NCI-H226 (cell line): ENCODE data around the gene P2RY14.

Experiments used
- DNase-seq: peaks from one replicate; pipeline ENCODE4 v3.0.0-alpha.2; 2015

Gene P2RY14

DNA sequence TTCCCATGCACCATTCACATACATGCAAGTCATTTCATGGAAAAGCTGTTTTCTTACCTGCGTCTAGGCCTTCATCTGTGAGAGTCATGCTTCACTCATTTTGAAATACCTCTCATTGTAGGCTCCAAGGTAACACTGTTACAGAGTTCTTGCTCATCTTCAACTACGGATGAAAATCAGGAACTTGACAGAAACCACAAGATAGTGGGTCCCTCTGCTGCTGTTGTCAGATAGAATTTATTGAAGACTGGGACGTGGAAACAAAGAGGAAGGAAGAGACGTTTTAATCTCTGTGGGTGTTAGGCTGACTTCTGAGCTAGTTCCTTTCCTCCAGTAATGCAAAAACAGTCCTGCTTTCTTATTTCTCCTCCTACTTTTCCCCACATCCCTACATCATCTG lies at the start of gene P2RY14:
Gene P2RY14 (minus strand): TSS at position 313 of the 400 bp plus-strand sequence. CDS start 64,226 bp downstream, outside the sequence.
- DNase-seq: no peak

DNA sequence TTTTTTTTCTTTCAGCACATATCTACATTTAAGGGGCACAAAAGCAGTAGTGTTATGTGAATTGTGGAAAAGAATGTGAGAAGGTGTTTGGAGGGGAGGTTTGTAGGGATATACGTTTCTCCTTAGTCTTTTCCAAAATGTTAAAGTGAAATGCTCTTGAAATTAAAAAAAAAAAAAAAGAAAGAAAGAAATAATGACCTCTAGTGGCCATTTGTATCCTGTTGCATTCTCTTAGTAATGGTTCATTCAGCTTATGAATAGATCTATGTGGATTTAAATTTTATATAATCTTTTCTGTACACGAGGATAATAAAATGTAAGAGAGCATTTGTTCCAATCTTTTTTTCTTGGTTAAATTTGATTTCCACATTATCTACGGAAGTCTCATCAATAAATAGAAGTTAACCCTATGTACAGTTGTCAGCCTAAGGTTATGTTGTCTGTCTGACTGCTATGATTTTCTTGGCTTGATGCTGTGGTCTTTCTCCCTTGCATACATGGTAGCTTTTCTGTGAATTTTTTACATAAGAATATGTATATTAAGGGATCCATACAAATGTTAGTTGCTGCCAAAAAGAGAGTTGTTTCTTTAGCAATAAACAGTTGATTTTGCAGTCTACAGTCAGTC lies 49.3 kb upstream of the P2RY14 start:
- no peak for DNase-seq

DNA sequence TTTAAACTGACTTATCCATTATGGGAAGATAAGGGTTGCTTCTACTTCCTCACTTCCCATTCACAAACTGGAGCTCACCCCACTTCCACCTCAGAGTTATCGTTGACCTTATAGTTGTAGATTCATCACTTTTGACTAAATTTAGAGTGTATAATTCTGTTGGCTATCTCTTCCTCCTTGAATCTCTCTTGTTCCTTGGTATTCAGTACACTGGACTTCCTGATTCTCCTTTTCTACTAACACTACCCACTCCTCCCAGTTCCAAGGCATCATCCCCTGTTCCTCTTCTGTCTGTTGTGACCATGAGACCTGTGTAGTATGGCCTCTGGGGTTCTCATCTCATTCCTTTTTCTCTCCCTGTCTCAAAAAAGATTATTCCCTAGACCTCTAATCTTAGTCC lies 44.2 kb upstream of the P2RY14 start:
- DNase-seq: no peak

DNA sequence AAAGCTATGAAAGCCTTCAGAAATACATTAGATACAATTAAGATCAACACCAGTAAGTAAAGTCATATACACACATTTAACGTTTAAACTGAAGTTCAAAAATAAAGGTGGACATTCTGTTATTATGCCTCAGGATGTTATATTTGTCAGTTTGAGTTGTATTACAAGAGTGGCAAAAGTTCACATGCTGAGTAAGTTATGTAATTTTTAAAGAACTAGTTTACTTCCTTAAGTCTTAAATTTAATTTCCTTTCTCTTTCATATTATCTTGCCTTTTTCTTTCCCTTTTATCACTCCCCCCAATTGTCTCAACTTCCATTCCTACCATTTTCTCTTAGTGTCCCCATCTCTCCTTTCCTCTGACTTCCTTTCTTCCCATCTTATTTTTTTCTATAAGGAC lies 43.2 kb upstream of the P2RY14 start:
- no peak for DNase-seq

DNA sequence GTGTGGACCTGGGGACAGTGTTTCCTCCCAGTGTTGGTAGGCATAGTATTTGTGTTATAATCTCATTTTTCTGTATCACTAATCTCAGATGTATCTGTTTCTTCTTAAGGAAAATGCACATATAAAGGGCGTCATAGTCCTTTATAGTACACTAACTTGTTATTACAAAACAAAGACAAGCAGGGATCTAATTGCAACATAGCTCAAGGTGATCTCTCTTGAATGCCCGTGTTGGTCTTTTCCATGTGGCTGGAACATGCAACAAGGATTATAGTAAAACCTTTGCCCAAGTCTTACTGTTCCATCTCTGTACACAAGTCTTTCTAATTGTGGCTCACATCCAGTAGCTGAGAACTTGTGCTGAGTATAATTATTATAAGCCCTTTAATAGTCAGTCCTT lies 41.8 kb upstream of the P2RY14 start:
- no peak for DNase-seq

DNA sequence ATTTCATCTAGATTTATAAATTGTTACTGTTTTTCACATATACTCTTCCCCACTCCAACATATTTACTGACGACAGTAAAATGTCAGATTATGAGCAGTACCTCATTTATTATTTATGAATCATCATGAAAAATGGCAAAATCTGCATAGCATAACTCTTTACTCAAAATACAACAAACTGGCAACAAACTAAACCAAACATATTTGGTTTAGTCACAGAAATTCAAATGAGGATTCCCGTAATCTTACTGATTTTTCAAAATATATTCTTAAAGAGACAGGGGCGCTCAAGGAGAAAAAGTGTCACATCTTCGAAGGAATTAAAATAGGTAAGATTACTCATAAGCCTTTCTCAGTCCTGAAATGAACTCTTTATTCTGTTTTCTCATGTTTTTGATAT lies 41.3 kb upstream of the P2RY14 start:
- DNase-seq: no peak

DNA sequence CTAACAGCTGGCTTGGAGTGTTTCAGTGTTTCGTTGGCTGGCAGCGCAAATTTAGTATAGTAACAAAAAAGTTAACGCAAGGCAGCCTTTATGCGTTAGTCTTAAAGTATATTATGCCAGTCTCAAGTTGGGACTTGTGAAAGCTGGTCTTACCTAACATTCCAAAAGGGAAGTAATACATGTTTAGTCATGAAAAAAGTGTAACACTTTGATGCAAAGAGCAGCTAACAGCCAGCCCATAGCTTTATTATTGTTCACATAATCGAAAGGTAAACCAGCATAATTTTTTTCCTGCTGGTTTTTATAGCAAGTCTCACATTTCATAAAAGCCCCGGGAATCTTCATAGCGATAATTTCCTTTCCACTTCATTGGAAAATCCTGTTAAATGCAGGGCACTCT lies 40.6 kb upstream of the P2RY14 start:
- no peak for DNase-seq

DNA sequence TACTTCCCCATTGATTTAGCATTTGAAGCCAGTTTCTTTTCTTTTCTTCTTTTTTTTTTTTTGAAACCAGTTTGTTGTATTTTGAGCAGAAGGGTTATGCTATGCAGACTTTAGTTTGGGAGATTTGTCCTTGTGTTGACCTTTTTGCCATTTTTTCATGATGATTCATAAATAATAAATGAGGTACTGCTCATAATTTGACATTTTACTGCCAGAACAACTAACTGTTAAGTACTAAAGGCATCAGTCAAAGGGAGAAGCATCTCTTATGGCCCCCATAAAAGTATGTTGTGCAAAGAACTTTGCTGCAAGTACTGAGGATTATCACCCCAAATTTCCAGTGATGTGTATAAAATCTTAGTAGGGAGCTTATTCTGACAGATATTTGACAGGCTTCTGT lies 40.0 kb upstream of the P2RY14 start:
- peak; percentile 21 for DNase-seq

DNA sequence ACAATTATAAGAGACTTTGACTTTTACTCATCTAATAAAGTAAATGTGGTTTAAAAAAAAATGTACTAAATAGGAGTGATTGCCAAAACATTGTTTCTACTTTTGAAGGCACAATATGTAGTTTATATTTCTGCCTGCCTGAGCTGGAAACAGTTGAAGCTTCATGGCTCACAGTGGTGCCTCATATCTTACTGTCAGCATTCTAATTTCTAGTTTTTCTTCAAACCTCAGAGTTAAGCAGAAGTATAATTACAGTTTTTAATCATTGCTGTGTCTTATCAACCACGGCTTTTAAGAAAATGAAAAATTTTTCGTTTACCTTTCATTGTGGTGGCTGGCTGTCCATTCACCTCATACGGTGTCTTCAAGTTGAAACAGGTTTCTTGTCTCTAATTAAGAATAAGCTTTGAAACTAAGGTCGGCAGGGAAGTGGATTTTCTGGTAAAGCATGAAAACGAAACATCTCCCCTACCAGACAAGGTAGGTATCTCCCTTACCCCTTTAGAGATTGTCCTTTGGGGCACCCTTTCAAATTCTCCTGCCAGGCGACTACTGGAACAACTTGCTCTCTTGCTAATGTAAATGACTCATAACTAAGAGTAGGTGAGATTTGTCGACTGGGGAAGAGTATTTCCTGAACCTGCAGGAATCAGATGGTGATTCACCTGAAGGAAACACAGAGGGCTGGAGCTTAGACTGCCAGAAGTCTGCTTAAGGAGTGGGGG lies 38.1 kb upstream of the P2RY14 start, which contains the start of gene GPR87:
Gene GPR87 (minus strand): TSS at position 554 of the 725 bp plus-strand sequence. CDS start 16,720 bp downstream, outside the sequence.
- DNase-seq: peak; percentile 82

DNA sequence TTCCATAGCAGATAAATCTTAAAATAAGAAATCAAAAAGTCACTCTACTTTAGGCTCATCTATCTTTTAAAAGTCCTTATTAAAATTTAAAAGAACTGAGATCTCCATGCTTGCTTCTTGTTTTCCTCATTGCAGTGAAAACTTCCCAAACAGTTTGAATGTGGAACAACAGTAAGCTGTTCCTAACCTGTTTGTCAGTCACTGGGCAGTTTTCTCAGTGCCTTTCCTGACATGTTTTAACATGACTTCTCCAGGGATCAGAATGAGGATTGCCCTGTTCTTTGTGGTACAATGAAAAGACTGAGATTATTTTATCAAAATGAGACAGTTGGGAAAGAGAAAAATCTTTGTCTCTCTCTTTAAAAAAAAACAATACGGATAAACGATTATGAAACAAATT lies 37.5 kb upstream of the P2RY14 start:
- DNase-seq: no peak

DNA sequence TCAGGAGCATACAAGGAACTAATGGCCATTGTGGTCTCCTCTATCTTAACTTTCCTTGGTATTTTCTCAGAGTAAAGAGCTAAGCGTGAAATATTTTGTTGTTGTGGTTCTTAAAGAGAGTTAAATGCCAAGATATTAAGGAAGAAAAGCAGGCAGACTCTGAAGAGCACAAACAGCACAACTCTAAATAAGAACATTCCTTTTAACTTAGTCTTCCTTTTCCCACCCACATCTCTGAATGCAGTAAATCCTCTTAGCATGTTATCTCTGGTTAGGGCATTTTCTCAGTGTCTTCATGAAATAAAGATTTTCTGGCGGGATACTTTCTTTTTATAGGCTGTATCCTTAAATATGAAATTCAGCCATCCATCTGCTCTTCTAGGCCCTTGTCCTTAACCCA lies 36.8 kb upstream of the P2RY14 start:
- peak; percentile 60 for DNase-seq

DNA sequence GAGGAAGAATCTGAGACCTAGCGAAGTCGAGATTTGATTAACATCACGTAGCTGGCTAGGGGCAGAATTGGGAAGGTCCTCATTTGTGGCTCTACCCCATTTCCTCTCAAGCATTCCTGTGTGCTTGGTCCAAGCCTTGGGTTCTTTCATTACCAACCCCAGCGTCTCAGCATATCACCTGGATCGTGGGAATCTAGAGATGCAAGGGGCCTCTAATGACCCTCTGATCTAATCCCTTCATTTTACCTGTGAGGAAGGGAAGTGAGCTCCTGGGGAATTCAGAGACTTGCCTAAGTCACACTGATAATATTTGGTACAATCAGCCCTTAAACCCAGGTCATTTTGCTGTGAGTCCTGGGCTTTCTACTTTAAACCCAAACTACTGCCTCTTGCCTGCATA lies 36.3 kb upstream of the P2RY14 start:
- DNase-seq: no peak

DNA sequence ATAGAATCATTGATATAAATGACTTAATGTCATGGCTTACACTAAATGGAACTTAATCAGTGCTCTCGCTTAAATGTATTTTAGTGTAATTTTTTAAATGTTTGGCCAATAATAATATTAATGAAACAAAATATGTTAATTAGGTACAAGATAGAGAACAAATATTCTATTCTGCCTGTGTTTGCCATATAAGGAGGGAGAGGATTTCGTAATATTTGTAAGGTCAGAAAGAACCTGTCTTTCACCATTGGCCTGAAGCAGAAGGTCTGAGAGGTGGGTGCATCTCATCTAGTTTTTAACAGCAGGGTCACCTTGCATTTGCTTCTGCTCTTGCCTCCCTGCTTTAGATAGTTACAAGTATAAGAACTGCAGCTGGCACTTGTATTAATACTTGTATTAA lies 35.8 kb upstream of the P2RY14 start:
- no peak for DNase-seq

DNA sequence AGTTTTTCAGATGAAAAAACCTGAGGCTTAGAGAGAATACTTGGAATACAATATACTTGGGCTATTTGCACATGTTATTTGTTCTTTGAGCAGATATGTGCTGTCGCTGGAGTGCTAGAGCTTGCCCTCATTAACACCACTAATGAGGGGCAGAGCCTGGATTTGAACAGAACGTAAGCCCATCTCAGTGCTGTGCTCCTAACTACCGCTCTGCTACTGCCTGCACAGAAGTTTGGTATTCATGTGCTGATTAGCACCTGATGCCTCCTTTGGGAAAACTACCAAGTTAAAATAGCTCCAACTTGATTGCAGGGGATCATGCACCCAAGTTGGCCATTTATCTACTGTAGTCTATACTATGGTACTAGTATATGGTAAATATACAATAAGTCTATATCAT lies 34.6 kb upstream of the P2RY14 start:
- DNase-seq: no peak

DNA sequence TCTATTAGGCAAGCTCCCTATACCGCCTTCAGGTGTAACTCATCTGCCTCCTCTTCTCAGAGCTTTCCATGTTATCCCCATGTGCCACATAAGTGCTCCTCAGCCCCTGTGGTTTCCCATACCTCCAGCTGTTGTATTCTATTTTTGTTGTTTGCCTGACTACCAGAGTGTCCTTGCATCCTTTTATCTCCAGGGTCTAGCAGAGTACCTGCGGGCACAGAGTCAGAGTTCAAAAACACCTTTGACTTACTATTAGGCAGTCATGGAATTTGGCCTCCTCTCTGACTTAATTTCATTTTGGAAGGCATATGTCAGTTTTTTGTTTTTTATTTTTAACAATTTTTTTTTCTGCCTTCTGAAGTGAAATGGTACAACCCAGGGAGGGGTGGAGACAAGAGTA lies 31.2 kb upstream of the P2RY14 start:
- no peak for DNase-seq

DNA sequence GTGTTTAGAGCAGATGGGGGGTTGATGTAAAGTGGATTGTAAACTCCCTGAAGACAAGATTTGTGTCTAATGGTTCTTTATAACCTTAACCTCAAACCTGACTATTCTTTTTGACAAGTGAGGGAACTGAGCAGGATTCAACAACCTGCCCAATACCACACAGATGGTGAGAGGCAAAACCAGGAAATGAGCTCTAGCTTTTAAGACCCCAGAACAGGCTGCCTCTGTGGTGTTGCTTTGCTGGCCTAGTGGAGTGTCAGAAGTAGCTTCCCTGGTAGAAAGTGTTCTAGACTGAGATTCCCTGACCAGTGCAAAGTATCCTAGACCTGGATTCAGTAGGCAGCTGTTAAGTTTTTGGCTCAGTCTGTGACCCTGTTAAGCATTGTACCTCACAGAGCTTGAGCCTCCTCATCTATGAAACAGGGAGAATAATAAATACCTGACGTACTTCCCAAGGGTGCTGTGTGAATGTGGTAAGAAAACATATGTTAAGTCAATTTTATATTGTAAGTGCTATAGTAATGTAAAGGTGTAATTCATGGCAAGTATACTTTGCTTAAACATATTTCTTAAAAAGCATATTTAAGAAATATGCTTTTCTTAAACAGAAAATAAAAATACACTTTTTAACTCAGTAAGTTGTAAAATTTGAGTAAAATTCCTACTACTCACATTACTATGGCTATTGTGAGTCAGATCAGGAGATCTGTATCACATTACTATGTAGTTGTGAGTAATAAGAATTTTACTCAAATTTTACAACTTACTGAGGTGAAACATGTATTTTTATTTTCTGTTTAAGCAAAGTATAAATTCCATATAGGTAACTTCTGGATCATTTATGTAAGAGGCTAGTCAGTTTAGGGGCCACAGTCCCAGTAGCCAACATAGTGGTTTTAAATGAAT lies 29.5 kb upstream of the P2RY14 start:
- no peak for DNase-seq

DNA sequence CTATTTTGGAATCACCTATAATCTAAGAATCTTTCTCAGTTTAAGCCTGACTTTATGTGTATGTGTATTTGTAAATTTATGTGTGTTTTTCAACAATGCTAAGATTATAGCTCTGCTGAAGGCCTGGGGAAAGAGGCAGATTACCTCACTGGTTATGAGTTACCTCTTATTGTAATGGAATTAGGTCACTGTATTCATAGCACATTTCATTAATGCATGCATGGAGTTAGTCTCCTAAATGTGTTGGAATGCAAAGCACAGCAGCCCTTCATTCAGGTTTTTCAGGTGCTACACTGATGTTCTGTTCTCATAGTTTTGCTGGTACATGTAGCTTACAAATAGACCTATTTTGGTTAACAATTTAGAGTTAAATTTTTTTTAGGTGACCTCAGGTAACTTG lies 28.8 kb upstream of the P2RY14 start:
- no peak for DNase-seq

DNA sequence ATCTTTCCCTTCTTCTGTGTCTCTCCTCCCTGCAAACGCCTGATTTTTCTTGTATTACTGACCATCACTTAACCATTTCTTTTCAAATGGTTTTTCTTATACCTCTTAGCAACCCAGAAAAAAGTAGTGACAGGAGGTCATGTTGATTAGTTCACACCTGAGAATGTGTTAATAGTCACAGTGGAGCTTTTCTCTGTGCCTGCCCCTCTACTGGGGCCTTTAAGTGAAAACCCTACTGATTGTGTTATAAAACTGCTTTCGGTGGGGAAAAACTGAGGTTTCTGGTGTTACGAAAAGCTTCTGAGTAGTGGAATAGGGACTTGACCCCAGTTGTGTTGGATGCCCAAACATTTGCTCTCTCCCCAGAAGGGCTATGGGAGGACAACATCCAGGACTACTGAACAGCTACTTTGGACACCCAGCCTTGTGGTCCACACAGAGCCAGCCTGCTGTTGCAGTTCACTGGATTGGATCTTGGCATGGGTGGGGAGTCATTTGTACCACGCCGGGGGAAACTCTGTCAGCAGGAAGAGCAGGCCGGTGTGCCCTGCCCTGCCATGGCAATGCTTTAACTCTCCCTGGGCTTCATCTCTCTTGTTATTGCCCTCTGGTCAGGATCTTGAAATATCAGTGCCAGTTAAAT lies 27.9 kb upstream of the P2RY14 start:
- DNase-seq: no peak

DNA sequence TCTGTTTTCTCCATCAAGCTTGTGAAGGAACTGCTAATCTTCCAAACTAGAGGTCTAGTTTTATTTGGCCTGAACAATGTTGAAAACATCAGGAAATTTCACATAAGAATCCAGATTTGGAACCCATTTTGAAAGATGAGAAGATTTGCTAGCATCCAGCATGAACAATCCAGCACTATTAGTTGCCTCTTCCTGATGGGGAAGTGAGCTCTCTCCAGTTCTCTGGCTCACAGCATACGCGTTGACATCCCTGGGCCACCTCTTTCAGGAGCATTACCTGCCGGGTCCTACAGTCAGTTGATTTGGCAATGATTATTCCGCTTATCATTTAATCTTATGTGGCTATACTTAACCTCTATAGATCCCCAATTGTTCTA lies 27.4 kb upstream of the P2RY14 start:
- no peak for DNase-seq

DNA sequence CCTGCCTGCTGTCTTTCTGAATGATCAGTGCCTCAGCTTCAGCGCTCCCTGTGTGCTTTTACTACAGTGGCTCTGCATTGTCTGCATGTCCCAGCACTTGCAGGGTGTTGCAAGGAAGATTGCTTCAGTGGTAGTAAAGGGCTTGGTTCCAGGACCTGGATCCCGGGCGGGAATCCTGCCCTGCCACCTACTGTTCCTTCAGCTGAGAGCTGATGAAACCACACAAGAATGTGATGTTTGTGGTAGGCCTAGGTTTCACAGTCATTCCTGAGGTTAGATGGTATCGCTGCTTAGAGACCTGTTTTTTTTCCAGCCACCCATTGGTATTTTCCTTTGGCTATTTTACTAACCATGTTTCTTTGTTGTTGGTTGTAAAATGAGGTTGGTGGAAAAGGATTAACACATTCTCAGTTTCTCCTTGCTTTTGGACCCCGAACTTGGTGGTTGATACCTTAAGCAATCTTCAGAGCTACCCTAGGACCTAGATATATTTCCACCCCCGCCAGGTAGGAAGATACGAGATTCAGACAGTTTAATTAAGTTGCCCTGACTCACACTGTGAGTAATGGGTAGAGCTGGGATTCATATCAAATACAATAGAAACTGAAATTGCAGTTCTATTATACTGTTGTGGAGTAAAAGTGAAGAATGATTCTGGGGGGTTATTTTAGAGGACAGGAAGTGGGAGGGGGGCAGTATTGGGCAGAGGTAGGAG lies 26.9 kb upstream of the P2RY14 start:
- peak; percentile 97 for DNase-seq

DNA sequence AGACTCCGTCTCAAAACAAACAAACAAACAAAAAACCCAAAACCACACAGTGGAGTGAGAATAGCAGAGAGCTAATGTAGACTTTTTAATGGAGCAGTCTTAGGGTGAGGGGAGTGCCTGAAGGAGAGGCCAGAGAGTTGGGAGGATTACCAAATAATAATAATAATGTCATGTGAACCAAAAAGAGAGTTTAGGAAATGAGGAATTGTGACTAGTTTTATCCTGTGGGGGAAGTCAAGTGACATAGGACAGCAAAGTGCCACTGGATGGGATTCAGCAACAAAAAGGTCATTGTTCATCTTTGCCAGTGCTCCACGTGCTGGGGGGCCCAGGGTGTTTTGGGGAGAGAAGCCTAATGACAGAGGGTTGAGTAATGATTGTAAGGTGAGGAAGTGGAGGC lies 25.4 kb upstream of the P2RY14 start:
- no peak for DNase-seq

DNA sequence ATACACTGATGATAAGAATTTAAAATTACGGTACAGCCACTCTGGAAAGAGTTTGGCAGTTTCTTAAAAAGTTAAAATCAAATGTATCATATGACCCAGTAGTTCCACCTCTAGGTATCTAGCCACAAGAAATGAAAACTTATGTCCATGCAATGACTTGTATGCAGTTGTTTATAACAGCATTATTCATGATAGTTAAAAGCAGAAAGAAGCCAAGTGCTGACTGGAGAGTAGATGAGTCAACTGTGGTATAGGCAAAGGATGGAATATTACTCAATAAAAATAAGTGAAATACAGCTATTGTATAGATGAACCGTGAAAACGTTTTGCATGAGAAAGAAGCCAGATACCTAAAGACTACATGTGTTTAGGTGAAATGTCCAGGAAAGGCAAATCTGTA lies 23.4 kb upstream of the P2RY14 start:
- peak; percentile 65 for DNase-seq

DNA sequence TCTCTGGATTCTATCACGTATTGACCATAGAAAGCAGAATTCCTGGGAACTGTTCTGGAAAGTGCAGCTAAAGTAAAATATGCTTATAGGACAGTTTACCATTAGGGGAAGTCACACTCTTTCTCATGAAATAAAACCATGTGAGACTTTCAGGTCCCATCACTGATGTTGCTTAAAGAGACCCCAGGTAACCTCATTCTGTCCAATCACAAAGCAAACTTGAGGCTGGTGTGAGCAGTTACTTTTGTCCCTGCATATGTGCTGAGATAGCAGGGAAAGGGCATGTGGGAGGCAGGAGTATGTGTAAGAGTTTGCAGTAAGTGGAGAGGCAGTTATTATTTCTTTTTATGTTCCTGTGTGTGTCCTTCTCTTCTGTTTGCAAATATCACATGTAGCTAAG lies 22.2 kb upstream of the P2RY14 start:
- no peak for DNase-seq
